Superior temporal gyrus (tissue), 1 donor: Measurements from ENCODE around the gene SLC25A11.

Experiments used
- DNase-seq: peaks from one replicate; pipeline ENCODE4 v3.0.0-alpha.2; 2016; ENCODE audit errors: extremely low spot score

SLC25A11 gene

GRCh38 chr17:4966844-4967538, 27.1 kb upstream of the SLC25A11 start:
- DNase-seq = peak; percentile 99

DNA sequence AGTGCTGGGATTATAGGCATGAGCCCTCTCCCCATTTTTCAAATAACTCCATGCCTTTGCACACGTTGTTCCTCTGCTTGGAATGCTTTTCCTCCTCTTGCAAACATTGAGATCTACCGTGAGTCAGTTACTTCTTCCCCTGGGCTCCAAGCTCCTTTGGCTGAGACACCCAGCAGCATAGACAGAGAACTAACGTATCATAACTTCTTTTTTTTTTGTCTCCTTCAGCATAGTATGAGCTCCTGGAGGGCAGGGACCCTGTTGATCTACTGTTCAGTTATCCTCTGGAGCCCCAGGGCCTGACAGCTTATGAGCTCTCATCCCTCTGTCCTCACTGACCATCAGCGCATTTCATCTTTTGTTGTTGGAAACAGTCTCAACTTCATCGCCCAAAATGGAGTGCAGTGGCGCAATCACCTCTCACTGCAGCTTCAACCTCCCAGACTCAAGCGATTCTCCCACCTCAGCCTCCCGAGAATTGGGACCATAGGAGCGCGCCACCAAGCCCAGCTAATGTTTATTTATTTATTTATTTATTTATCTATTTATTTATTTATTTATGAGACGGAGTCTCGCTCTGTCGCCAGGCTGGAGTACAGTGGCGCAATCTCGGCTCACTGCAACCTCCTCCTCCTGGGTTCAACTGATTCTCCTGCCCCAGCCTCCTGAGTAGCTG, 25.6 kb upstream of the SLC25A11 start:
- no peak for DNase-seq

GRCh38 chr17:4960279-4960922, 20.6 kb upstream of the SLC25A11 start:
- DNase-seq = no peak

DNA sequence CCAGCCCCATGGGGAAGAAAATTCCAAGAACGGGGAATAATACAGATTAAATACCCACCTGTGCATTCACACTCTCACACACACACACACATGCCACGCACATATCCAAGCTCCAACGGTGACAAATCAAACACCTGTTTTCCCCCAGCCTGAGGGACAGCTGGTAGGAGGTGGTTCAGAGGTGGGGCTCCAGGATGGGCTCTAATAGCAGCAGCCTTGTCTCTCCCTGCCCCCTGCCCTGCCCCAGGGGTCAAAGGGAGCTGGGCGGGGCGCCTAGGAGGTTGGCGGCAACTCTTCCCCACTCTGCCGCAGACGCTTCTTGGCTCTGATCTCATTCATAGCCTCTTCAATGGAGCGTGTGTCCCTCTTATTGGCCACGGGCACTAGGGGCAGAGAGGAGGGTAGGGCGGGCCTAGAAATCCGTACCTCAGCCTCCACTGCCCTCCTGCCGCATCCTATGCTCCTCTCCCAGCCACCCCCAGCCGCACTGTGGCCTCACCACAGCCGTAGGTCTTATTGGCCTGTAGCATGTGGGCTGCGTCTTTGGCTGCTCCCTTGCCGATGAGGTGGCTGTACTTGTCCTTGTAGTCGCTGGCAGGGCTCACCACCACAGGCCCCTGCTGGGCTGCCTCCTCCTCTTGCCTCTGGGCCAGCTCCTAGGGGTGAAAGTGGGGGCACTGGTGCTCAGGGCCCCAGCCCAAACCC, 19.6 kb upstream of the SLC25A11 start:
- no peak for DNase-seq

GRCh38 chr17:4958102-4958501, 18.3 kb upstream of the SLC25A11 start:
- DNase-seq = no peak

DNA sequence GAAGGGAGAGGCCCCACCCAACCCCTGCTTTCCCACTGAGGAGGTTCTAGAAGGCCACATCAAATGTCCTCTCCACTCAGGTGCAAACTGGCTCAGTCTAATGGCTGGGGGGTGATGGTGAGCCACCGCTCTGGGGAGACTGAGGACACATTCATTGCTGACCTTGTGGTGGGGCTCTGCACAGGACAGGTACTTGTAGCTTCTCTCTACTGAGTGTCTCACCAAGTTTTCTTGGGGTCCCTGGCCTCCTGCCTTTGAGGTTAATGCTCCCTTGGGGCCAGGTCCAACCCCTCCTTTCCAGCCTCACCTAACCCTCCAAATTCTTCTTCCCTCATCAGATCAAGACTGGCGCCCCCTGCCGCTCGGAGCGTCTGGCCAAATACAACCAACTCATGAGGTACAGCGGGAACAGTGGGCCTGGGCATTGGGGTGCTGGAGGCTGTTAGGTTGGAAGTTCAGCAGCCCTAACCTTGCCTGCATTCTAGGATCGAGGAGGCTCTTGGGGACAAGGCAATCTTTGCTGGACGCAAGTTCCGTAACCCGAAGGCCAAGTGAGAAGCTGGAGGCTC, 16.7 kb upstream of the SLC25A11 start:
- no peak for DNase-seq

DNA sequence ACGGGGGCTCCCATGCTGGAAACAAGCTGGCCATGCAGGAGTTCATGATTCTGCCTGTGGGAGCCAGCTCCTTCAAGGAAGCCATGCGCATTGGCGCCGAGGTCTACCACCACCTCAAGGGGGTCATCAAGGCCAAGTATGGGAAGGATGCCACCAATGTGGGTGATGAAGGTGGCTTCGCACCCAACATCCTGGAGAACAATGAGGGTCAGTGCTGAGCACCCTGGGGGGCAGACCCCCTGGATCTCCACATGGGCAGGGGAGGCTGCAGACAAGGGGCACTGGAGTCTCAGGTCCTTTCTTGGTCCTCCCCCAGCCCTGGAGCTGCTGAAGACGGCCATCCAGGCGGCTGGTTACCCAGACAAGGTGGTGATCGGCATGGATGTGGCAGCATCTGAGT, 15.2 kb upstream of the SLC25A11 start:
- no peak for DNase-seq

- no peak for DNase-seq
Observed at GRCh38 chr17:4953451-4953961, 13.7 kb upstream of the SLC25A11 start.

- DNase-seq = no peak
Observed at GRCh38 chr17:4951486-4951885, 11.6 kb upstream of the SLC25A11 start.

GRCh38 chr17:4950746-4951204, 10.9 kb upstream of the SLC25A11 start, which contains the start of gene ENO3:
ENO3 (plus strand) TSS chr17:4951119; CDS start chr17:4951830, 711 bp downstream.
- DNase-seq = no peak

DNA sequence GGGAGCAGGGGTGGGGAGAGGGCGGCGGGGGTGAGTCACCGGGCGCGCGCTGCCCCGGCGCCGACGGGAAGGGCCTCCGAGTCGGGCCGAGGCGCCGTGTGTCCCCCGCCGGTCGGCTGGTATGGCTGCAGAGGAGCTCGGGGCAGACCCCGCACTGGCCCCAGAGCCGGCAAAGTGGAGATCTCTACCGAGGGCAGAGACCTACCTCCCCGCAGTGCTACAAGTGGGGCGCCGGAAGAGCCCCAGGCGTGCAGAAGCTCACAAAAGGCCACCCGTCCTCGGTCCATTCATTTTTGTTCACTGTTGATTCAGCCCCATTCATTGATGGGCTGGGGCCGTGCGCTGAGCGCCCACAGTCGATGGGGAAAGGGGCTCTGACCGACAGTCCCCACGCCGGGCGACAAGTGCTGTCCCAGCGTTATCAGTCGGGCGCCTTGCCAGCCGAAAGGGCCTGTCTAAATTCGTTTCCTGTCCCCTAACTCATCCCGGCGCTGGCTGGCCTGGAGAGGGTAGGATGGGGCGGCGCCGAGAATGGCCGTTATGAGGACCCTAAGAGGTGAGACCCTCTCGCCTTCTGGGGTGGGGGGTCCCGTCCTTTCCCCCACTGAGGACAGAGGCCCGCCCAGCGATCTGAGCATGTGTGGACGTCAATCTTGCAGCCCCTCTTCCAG, 10.4 kb upstream of the SLC25A11 start:
- no peak for DNase-seq

- DNase-seq = no peak
Observed at GRCh38 chr17:4949321-4950074, 9.7 kb upstream of the SLC25A11 start.

DNA sequence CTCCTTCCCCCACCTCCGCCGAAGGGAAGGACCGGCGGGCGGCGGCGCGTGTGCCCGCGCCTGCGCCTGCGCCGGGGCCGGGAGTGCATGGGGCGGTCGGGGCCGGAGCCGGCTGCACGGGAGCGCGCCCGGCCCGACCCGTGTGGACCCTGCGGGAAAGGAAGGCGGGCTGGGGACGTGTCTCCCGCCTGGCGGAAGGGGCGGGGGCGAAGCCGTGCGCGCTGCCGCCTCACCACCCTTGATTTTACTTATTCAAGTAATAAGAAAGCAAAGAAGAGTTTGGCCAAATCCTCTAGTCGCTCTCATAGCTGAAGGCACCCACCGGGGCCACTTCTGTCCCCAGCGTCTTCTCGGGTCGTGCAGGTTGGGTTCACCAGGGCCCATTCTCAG, 9.1 kb upstream of the SLC25A11 start:
- peak; percentile 83 for DNase-seq

DNA sequence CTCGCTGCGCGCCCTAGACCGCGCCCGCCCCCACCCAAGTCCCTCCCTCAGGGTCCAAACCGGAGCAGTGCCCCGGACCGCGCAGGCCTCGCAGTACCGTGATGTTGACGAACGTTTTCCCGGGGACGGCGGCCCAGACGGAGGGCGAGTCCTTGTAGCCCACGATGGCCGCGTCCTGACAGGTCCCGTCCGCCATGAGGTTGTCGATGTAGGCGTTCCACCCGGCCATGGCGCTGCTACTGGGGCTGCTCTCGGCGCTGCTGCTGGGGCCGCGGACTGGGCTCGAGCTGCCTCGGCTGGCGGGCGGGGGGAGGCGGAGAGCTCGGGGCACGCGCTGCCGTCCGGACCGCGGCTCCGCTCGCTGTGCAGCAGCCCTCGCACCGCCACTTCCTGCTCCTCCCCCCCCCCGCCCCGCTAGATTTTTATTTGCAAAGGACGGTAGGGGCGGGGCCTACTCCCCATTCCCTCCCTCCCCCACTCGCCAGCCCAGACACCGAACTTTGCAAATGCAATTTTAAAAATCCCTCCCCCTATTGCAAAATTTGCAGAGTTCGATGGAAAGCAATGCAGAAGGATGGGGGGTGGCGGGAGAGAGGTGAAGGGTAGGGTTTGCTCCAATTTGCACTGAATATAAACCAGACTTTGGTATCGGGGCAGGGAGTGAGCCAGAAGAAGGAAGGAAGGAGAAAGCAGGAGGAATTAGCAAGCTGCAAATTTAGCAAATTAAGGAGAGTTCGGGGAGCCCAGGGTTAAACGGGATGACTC, 8.5 kb upstream of the SLC25A11 start, which contains the start of gene PFN1:
Gene PFN1, minus strand, starts transcription at position 365 of the 765 bp plus-strand sequence. Its CDS starts 136 bp downstream, at position 229.
- peak; percentile 70 for DNase-seq

- DNase-seq = no peak
Observed at GRCh38 chr17:4947411-4948165, 7.7 kb upstream of the SLC25A11 start.

DNA sequence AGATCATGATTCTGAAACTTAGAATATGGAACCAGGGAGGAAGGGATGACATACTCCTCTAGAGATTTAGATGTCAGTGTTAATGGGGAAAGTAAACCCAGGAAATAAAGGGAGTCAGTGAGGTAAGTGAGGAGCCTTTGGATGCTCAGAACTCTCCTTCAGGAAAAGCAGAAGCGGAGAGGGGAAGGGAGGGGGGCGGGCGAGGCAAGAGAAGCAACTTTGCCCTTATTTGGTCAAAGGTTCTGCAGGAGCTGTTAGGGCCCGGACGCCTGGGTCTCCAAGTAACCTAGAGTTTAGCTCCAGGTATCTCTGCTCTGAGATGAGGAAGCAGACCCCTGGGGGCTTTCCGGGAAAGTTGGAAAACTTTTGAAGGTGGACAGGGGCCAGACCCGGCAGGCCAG, 7.2 kb upstream of the SLC25A11 start:
- no peak for DNase-seq

DNA sequence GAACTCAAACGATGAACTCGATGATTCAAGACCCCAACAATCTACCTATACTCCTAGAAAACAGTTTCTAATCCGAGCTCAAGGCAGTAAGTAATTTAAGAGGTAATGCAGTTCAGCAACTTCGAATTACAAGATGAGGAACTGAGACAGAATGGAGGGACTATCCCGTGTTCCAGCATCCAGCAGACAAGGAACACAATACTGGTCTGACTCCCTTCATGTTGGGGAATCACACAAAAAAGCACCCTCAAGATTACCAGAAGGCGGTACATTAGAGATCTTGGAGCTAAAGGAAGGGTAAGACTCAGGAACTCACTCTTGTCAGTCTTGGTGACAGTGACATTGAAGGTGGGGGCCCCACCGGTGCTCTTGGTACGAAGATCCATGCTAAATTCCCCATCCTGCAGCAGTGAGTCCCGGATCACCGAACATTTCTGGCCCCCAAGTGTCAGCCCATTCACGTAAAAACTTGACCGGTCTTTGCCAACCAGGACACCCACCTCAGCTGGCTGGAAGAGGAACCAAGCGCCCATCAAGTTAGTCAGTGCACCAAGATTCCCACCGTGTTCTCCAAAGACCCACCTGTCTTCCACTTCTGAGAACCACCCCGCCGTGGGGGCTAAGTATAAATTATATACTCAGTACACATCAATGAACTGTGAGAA, 6.6 kb upstream of the SLC25A11 start:
- DNase-seq = no peak

DNA sequence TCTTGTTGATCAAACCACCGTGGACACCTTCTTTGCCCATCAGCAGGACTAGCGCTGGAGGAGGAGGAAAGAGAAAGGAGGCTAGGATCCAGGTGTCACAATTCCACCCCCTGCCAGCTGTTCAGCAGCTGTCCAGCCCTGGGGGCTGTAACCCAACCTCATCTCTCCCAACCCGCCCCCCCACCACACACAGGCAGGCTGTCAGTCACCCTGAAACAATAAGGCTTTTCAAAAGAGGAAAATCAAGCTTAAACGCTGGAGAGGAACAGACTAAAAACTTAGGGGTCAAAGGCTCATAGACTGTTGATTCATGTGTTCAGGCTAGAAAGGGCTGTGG, 6.1 kb upstream of the SLC25A11 start:
- no peak for DNase-seq
